Stimulated activated CD4-positive, alpha-beta T cell treated with anti-CD3 and anti-CD28 coated beads, TNF-alpha, amount 100 ng/mL, for 24 hours (primary cell): ENCODE data around the gene BIRC2.

Experiments
- DNase-seq, 3 experiments: peaks; one replicate each; pipeline ENCODE4 v3.0.0-alpha.2; 2020; ENCODE audit warnings: low read depth in 3 of 3

The BIRC2 gene

DNA sequence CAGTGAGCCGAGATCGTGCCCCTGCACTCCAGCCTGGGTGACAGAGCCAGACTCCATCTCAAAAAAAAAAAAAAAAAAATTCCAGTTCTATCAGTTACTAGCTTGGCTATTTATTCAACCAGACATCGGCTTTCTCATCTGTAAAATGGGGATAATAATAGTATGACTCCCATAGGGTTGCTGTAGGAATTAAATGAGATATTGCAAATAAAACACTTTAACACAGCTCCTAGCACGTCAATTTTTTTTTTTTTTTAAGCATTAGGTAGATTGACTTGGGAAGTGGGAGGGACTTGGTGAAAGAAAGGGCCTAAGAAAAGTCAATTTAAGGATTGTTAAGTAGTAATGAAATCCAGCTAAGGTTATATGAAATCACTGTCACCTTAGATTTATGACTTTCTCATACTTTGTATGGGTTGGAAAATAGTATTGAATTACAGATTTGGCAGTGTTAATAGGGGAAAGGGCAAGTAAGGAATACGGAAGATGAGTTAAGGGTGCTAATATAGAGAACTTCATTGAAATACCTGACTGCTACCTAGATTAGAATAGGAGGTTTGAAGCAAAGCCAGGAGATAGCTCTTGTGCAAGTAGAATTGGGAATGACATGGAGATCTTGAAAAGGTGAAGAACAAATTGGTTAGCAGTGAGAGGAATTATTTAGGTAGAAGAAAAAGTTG, 28.8 kb downstream of the BIRC2 start:
- DNase-seq, result no peak

DNA sequence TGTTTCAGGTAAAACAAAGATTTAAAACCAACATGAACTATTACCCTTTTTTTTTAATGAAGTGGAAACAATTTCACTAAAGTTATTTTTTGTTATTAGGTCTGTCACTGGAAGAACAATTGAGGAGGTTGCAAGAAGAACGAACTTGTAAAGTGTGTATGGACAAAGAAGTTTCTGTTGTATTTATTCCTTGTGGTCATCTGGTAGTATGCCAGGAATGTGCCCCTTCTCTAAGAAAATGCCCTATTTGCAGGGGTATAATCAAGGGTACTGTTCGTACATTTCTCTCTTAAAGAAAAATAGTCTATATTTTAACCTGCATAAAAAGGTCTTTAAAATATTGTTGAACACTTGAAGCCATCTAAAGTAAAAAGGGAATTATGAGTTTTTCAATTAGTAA, 30.9 kb downstream of the BIRC2 start:
- no peak for DNase-seq

- no peak for DNase-seq
Observed at GRCh38 chr11:102378818-102379217, 31.8 kb downstream of the BIRC2 start.

GRCh38 chr11:102382384-102382783, 35.4 kb downstream of the BIRC2 start:
- DNase-seq, result no peak

DNA sequence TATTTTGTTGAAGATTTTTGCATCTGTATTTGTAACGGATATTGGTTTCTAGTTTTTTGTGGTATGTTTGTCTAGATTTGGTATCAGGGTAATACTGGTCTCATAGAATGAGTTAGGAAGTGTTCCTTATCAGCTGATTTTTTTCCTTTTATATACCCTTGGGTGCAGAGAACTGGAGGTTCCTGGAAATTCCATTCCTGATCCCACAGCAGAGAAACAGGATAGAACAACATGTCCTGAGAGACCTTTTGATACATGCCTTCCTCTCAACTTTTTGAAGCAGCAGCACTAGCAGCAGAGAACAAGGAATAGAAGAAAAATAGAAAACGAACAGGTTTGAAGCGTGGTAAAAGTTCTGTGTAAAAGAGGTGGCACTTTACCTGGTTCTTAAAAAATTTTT, 36.8 kb downstream of the BIRC2 start:
- no peak for DNase-seq

- no peak for DNase-seq
Observed at GRCh38 chr11:102384419-102385079, 37.5 kb downstream of the BIRC2 start.

GRCh38 chr11:102385085-102386007, 38.3 kb downstream of the BIRC2 start:
- DNase-seq, result no peak

DNA sequence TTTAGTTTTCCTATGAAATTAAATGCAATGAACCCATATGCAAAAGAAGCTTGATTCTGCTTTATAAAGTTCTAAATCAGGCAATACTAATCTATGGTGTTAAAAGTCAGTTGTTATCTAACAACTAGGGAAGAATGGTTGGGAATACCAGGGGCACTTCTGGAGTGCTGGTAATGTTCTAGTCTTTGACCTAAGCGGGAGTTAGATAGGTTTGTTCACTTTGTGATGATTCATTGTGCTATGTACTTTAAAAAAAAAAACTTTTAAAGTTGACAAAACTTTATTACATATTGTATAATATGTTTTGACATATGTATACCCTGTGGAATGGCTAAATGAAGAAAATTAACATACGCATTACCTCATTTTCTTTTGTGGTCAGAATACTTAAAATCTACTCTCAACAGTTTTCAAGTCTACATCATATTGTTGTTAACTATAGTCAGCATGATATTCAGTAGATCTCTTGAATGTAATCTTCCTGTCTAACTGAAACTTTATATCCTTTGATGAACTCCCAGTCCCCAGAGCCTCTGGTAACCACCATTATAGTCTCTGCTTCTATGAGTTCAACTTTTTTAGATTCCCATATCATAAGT, 39.2 kb downstream of the BIRC2 start:
- no peak for DNase-seq

- DNase-seq, result no peak
Observed at GRCh38 chr11:102387043-102387781, 40.2 kb downstream of the BIRC2 start.

DNA sequence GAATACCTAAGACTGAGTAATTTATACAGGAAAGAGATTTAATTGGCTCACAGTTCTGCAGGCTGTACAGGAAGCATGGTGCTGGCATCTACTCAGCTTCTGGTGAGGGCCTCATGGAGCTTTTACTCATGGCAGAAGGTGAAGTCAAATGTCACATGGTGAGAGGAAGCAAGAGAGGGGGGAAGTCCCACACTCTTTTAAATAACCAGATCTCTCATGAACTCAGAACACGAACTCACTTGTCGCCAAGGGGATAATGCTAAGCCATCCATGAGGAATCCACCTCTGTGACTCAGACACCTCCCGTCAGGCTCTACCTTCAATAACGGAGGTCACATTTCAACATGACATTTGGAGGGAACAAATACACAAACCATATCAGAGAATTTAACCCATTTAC, 42.2 kb downstream of the BIRC2 start:
- no peak for DNase-seq

- peak; percentile 22 to 45 (median 31) for DNase-seq
Observed at GRCh38 chr11:102390667-102391465, 43.9 kb downstream of the BIRC2 start.

DNA sequence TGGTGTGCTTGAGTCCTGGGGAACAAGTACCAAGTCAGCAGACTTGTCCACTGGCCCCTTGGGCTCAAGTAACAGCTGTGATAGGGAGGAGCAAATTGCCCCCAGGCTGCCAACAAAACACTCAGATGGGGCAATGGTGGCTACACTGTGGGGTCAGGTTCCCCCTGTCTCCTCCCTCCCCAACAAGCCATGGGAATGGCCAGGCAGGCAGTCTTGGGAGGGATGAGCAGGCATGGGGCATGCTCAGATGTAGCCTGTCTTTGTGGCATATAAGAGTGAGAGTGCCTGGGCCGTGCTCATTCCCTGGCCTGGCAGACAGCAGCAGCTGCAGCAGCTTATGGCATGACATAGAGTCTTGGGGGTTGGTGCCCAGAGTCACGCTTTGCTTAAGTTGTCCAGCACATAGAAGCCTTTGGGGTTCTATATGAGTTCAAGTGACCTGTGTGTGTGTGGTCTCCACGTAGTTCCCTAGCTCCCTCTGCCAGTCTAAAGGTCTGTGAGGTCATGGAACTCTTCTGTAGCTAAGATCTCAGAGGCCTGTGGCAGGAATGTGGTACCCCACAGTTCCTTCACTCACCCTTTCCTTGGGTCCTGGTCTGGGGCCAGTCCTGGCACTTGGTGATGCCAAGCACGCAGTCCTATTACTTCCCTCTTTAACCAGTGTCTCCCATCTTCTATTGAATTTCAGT, 44.7 kb downstream of the BIRC2 start:
- no peak for DNase-seq

DNA sequence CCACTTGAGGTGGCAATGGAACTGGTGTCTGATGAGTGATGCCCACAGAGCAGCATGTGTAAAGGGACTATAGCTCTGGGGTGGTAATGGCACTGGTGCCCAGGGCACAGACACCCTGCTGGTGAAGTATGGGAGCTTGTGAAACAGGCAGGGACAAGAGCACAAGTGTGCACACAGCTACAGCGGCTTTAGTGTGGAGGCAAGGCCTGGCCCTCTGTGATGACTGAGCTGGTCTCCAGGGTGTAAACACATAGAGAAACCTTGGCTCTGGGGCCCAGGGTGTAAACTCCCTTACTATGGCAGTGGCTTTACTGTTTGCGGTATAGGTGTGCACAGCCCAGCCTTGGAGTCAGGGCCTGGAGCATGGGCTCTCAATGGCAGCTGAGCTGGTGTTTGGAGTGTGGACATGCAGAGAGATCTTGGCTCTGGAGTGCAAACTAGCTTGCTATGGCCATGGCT, 46.3 kb downstream of the BIRC2 start:
- DNase-seq, result no peak

DNA sequence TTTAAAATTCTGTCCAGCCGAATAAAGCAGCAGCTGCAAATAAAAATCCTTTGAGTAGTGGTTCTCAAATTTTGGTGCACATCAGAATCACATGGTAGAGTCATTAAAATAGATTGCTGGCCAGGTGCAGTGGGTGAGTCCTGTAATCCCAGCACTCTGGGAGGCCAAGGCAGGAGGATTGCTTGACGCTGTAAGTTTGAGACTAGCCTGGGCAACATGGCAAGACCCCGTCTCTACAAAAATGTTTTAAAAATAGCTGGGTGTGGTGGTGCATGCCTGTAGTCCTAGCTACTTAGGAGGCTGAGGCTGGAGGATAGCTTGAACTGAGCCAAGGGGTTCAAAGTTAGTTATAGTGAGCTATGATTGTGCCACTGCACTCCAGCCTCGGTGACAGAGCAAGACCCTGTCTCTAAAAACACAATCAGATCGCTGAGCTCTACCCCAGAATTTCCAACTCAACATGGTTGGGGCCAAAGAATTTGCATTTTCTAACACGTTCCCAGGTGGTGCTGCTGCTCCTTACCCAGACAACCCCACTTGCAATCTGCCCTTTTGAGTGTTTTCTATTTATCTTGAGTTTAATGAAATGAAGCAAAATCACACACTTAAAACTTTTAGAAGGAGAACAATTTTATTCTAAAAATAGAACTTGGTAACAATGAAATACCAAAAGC, 48.8 kb downstream of the BIRC2 start:
- no peak for DNase-seq

- no peak for DNase-seq
Observed at GRCh38 chr11:102396708-102397563, 49.9 kb downstream of the BIRC2 start.

GRCh38 chr11:102398297-102398696, 51.3 kb downstream of the BIRC2 start:
- DNase-seq, result no peak

DNA sequence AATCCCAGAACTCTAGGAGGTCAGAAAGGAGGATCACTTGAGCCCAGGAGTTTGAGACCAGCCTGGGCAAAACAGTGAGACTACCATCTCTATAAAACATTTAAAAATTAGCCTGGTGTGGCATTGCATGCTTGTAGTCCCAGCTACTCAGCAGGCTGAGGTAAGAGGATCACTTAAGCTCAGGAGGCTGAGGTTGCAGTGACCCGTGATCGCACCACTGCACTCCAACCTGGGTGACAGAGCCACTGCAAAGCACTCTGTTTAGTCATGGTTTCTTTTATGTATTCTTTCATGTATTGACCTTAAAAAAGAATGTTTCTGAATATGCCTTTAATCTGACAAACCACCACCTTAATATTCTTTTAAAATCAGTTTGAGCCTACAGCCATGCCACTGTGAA, 52.2 kb downstream of the BIRC2 start:
- no peak for DNase-seq

DNA sequence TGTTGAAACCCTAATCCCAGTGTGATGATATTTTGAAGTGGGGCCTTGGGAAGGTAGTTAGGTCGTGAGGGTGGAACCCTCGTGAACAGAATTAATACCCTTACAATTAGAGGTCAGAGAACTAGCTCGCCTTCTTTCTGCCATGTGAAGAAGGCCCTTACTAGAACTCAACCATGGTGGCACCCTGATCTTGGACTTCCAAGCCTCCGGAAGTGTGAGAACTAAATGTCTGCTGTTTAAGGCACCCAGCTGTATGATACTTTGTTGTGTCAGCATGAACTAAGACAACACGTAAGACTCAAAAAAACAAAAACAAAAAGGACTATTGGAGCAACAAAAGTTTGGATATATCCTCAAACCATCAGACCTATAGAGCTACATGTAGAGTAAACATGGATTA, 53.6 kb downstream of the BIRC2 start:
- DNase-seq, result no peak
